GM18508 (cell line): ENCODE results near the gene PTPRG.

ENCODE experiments used
- ATAC-seq: cut with Tn5 transposase; IDR thresholded peaks from one replicate; pipeline ENCODE4 v1.9.1; 2021; ENCODE audit warnings: moderate number of reproducible peaks; ENCODE audit not compliant: insufficient read depth, unreplicated experiment

PTPRG gene

DNA sequence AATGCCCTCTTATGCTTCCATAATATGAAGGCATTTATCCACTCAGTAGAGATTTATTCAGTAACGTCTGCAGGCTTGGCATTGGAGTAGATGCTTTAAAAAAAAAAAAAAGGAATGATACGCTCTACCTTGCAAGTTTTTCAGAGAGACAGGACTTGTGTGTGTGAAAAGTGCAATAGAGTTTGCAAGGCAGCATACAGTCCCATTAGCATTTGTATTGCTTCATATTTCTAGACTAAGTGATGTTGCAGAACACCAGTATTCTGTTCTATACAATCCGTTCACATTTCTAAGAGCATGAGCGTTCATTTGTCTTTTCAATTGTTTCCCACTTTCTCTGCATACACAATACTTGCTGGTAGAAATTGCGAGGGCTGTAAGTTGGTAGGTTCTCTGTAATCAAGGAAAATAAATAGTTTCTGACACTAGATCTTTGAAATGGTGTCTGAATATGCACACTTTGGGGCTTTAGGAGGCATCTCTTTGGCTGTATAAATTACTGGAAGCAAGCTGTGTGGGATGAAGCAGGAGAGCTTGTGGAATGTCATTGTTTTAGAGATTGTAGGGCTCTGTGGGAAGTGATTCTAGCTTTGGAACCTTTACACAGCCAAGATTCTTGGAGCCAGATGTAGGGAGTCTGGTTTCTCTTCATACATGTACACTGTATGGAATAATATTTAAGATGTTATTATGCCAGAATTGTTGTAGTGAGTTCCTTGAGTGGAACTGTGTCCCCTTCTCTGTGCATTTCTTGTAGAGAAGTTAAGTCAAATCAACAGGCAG is 549.3 kb downstream of the PTPRG start:
- ATAC-seq = no peak

GRCh38 chr3:62113092-62113491 is 551.7 kb downstream of the PTPRG start:
- no peak for ATAC-seq

- no peak for ATAC-seq
Observed at GRCh38 chr3:62114763-62115162, 553.4 kb downstream of the PTPRG start.

GRCh38 chr3:62117903-62118548 is 556.7 kb downstream of the PTPRG start:
- no peak for ATAC-seq

- ATAC-seq = no peak
Observed at GRCh38 chr3:62119139-62119538, 557.8 kb downstream of the PTPRG start.

- ATAC-seq = no peak
Observed at GRCh38 chr3:62122819-62123218, 561.4 kb downstream of the PTPRG start.

DNA sequence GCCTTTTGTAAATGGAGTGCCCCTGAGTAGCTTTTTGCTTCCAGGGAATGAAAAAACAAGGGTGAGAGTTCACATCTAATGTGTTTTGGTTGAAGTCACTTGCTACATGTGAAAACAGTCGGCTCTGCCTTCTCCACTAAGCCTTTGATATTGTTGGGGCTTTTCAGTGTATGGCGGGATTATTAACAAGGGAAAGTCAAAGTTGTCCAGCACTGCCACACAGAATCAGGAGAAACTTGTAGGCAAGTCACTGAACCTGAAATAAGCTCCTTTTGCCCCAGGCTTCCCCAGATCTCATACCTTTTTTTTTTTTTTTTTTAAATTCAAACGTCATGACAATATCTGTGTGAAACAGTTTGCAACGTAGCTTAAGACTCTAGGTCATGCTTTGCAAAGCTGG is 564.0 kb downstream of the PTPRG start:
- ATAC-seq = no peak

DNA sequence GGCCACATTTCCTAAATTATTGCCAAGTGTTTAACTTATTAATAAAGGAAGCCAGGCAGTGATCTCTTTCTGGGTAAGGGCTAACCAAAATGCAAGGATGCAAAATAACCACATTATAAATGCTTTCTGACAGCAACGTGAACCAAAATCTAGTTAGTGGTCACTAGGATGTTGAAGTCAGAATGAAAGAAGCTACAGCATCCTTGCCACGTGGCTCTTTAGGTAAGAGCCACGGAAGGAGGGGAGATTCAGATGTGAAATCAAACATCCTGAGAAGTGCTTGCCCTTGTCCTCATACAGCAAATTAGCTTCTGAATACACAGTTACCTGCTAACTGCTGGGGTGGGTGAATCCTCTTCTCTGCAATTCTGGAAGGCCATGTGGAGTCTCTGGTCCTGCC is 565.7 kb downstream of the PTPRG start:
- no peak for ATAC-seq

- no peak for ATAC-seq
Observed at GRCh38 chr3:62128051-62128450, 566.7 kb downstream of the PTPRG start.

DNA sequence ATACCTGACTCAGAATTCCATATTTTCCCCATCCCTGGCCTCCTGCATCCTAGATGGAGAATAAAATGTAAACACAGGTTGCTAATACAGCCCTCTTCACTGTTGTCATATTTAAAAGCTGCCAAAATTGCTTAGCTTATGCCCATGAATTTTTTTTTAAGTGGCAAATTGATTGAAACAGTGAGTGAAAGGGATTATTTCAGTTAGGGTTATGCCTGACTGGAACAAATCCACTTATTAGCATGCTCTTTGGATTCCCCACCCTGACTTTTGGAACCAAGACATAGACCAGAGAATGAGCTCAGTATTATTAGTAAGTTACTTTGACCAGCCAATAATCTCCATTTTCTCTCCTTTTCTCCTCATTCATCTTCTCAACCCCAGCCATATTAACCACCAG is 567.3 kb downstream of the PTPRG start:
- no peak for ATAC-seq

DNA sequence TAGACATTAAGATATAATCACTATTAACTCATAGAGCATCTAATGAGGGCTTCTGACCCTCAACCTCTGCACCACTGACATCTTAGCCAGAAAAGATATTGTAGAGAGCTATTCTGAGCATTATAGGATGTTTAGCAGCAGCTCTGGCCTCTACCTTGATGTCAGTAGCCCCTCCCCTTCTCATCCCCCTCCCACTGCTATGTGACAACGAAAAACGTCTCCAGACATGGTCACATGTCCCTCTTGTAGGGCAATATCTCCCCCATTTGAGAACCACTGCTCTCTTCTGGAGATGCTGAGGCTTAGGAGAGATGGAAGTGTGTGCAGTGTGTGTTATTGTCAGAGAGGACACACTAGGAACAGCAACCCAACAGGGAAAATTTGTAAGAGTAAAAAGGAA is 569.7 kb downstream of the PTPRG start:
- no peak for ATAC-seq

- no peak for ATAC-seq
Observed at GRCh38 chr3:62131620-62132019, 570.2 kb downstream of the PTPRG start.

DNA sequence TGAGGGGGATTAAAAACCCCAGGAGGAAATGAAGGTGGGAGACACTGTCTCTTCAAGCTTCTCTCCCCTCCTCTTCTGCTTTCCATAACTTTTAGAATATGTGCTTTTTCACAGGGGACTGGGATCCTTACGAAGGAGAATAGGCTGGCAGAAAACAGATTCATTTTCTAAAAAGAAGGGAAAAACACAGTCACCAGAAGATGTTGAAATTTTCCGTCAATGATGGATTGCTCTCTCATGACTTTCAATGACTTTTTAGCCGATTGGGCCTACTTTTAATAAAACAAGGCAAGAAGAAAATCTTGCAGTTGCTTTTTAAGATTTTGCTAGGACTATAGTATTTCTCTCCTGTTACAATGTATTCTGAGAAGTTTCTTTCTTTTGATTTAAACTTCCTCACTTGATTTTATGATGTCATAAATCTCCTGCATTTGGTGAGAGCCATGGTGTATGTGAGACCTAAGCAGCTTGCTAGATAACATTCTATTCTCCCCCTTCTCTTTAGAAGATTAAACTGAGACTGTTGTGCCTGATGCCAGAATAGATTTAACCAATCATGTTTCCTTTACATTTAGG is 570.7 kb downstream of the PTPRG start:
- no peak for ATAC-seq

GRCh38 chr3:62133015-62133414 is 571.6 kb downstream of the PTPRG start:
- ATAC-seq = no peak

DNA sequence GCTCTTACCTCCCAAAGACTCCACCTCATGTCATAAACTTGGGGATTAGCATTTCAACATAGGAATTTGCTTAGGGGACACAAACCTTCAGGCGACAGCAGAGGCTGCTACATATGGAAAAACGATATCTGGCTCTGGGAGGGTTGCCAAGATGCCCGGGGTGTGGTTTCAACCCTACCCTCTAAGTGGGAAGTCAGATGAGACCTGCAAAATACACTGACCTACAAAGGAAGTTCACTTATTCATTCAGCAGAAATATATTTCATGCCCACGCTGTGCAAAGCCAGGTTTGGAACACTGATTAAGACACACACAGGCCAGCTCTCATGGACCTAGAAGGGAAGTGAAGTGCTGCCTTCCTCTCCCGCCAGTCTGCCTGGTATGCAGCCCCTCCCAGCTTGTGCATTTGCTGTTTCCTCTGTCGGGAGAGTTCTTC is 572.7 kb downstream of the PTPRG start:
- ATAC-seq = no peak

GRCh38 chr3:62135741-62136140 is 574.4 kb downstream of the PTPRG start:
- ATAC-seq = no peak

GRCh38 chr3:62139957-62140356 is 578.6 kb downstream of the PTPRG start:
- ATAC-seq = no peak

GRCh38 chr3:62142331-62143085 is 581.1 kb downstream of the PTPRG start:
- no peak for ATAC-seq

- no peak for ATAC-seq
Observed at GRCh38 chr3:62143843-62144450, 582.6 kb downstream of the PTPRG start.

GRCh38 chr3:62144482-62144881 is 583.1 kb downstream of the PTPRG start:
- ATAC-seq = no peak
